GM23338 (cell line): ENCODE data around the gene ZMYND11. TPM values are rescaled to one million over a fixed set of nuclear protein-coding genes. Genes with fewer than 3 reads are reported as not detected.

Source experiments
- ATAC-seq: fragments of 200-7000 bp; cut with Tn5 transposase; 3 replicates; pipeline ENCODE4 v1.9.1; 2020
- DNase-seq: peaks from one replicate; pipeline ENCODE4 v3.0.0-alpha.2; 2015; ENCODE audit warnings: low spot score
- H2AFZ ChIP-seq: fragments of 200-600 bp; sonication (generic); 2 replicates; pipeline ENCODE4 v1.8.0; 2016; ENCODE audit warnings: antibody characterized with exemption, mild to moderate bottlenecking, moderate library complexity
- H3F3A ChIP-seq: fragments of 200-600 bp; sonication (generic); replicated peaks from 2 replicates; pipeline ENCODE4 v1.8.0; 2017; ENCODE audit warnings: antibody characterized with exemption, mixed run types, low read depth
- H3K27ac ChIP-seq: fragments of 200-600 bp; sonication (generic); 2 replicates; pipeline ENCODE4 v1.6.1; 2016; ENCODE audit warnings: low read depth
- H3K27me3 ChIP-seq: fragments of 200-600 bp; sonication (generic); 2 replicates; pipeline ENCODE4 v1.8.0; 2016; ENCODE audit warnings: mild to moderate bottlenecking, mixed run types, moderate library complexity; ENCODE audit not compliant: insufficient read depth
- H3K36me3 ChIP-seq: fragments of 200-600 bp; sonication (generic); 2 replicates; pipeline ENCODE4 v1.8.0; 2016; ENCODE audit warnings: mild to moderate bottlenecking; ENCODE audit not compliant: insufficient read depth
- H3K4me1 ChIP-seq: fragments of 200-600 bp; sonication (generic); 2 replicates; pipeline ENCODE4 v1.8.0; 2016; ENCODE audit warnings: mild to moderate bottlenecking, moderate library complexity; ENCODE audit not compliant: insufficient read depth
- H3K4me2 ChIP-seq: fragments of 200-600 bp; sonication (generic); 2 replicates; pipeline ENCODE4 v1.7.1; 2017; ENCODE audit warnings: mixed run types
- H3K4me3 ChIP-seq: fragments of 200-600 bp; sonication (generic); 2 replicates; pipeline ENCODE4 v1.6.1; 2016; ENCODE audit warnings: mixed run types
- H3K79me2 ChIP-seq: fragments of 200-600 bp; sonication (generic); replicated peaks from 2 replicates; pipeline ENCODE4 v1.8.0; 2017; ENCODE audit warnings: mild to moderate bottlenecking; ENCODE audit not compliant: insufficient read depth
- H3K9me2 ChIP-seq: fragments of 200-600 bp; sonication (generic); 2 replicates; pipeline ENCODE4 v1.8.0; 2017; ENCODE audit not compliant: insufficient read depth
- H4K20me1 ChIP-seq: fragments of 200-600 bp; sonication (generic); replicated peaks from 2 replicates; pipeline ENCODE4 v1.8.0; 2017; ENCODE audit warnings: mild to moderate bottlenecking; ENCODE audit not compliant: insufficient read depth
- H3K27ac Mint-ChIP-seq: 2 replicates; pipeline ENCODE4 v1.8.0; 2020; ENCODE audit warnings: inconsistent platforms, mild to moderate bottlenecking, moderate library complexity, mixed read lengths
- H3K27me3 Mint-ChIP-seq: 3 replicates; pipeline ENCODE4 v1.8.0; 2022; ENCODE audit warnings: low read depth, mild to moderate bottlenecking, moderate library complexity, mixed read lengths, inconsistent platforms; ENCODE audit not compliant: insufficient read depth, poor library complexity
- H3K36me3 Mint-ChIP-seq: 3 replicates; pipeline ENCODE4 v1.8.0; 2021; ENCODE audit warnings: low read depth, mild to moderate bottlenecking, inconsistent platforms, moderate library complexity, mixed read lengths
- H3K4me1 Mint-ChIP-seq: 3 replicates; pipeline ENCODE4 v1.8.0; 2020; ENCODE audit warnings: mild to moderate bottlenecking, inconsistent platforms, mixed read lengths
- H3K4me3 Mint-ChIP-seq: 3 replicates; pipeline ENCODE4 v1.8.0; 2021; ENCODE audit warnings: moderate library complexity, mild to moderate bottlenecking, inconsistent platforms, mixed read lengths
- H3K9me3 Mint-ChIP-seq: 3 replicates; pipeline ENCODE4 v1.8.0; 2020; ENCODE audit warnings: moderate library complexity, mild to moderate bottlenecking, inconsistent platforms, mixed read lengths
- CREB1 ChIP-seq: fragments of 250-450 bp; sonication (Bioruptor Pico); IDR thresholded peaks from 2 replicates; pipeline ENCODE4 v1.5.0; 2020; ENCODE audit warnings: low read depth, mild to moderate bottlenecking, moderate library complexity
- CTCF ChIP-seq, 2 experiments: fragments of 200-600 bp in 1 of 2; sonication (generic) in 1 of 2; conservative IDR thresholded peaks; 2 replicates each; pipeline versions ENCODE4 v1.5.1 to v1.6.1; 2016 to 2017; ENCODE audit warnings: antibody characterized with exemption in 2 of 2, low read depth in 2 of 2, mild to moderate bottlenecking in 2 of 2, moderate library complexity in 1 of 2
- EZH2 ChIP-seq: fragments of 200-600 bp; sonication (generic); IDR thresholded peaks from one replicate; pipeline ENCODE4 v1.8.0; 2017; ENCODE audit warnings: antibody characterized with exemption, mild to moderate bottlenecking, low read depth; ENCODE audit not compliant: unreplicated experiment
- EZH2phosphoT487 ChIP-seq: fragments of 200-600 bp; sonication (generic); IDR thresholded peaks from one replicate; pipeline ENCODE4 v1.8.1; 2018; ENCODE audit warnings: antibody characterized with exemption; ENCODE audit not compliant: unreplicated experiment
- JUNB ChIP-seq: IDR thresholded peaks from one replicate; pipeline ENCODE4 v1.6.1; 2016; ENCODE audit warnings: antibody characterized with exemption; ENCODE audit not compliant: unreplicated experiment
- NANOG ChIP-seq: IDR thresholded peaks from 2 replicates; pipeline ENCODE4 v1.6.1; 2016; ENCODE audit warnings: antibody characterized with exemption, borderline replicate concordance
- POLR2AphosphoS5 ChIP-seq: IDR thresholded peaks from 2 replicates; pipeline ENCODE4 v1.6.1; 2016; ENCODE audit warnings: antibody characterized with exemption, low read depth
- STAT1 ChIP-seq: IDR thresholded peaks from one replicate; pipeline ENCODE4 v1.6.1; 2016; ENCODE audit warnings: antibody characterized with exemption; ENCODE audit not compliant: unreplicated experiment
- ZNF114 ChIP-seq: fragments of 250-450 bp; sonication (Bioruptor Pico); IDR thresholded peaks from 2 replicates; pipeline ENCODE4 v1.5.0; 2020; ENCODE audit warnings: mild to moderate bottlenecking, moderate library complexity
- ZNF331 ChIP-seq: fragments of 250-450 bp; sonication (Bioruptor Pico); IDR thresholded peaks from 2 replicates; pipeline ENCODE4 v1.5.0; 2020; ENCODE audit warnings: low read depth, mild to moderate bottlenecking, moderate library complexity
- ZNF462 ChIP-seq: fragments of 250-450 bp; sonication (Bioruptor Pico); IDR thresholded peaks from 2 replicates; pipeline ENCODE4 v1.5.0; 2020; ENCODE audit warnings: mild to moderate bottlenecking, moderate library complexity
- polyA plus RNA-seq: library from polyadenylated mRNA; unstranded; fragments of >200 nt; fragmentation: Nextera tagmentation; extraction: Ambion mirVana; gene quantifications from 2 replicates; pipeline ENCODE4 v1.2.1, GENCODE V29; 2016
- total RNA-seq: library from RNA; depleted of rRNA; stranded (reverse); fragments of >200 nt; shearing (Covaris generic); gene quantifications from 2 replicates; pipeline ENCODE4 v1.2.3, GENCODE V29; 2014
- TF ChIP-seq, protein P1 (sequence below): IDR thresholded peaks from 2 replicates; pipeline ENCODE4 v1.6.1; 2016; ENCODE audit warnings: antibody characterized with exemption
- TF ChIP-seq, protein P2 (sequence below): IDR thresholded peaks from one replicate; pipeline ENCODE4 v1.6.1; 2018; ENCODE audit warnings: antibody characterized with exemption; ENCODE audit not compliant: unreplicated experiment

The ZMYND11 gene
- total and polyA plus RNA-seq, 2 experiments from 2014 or later: 8.9 to 16.9 TPM

DNA sequence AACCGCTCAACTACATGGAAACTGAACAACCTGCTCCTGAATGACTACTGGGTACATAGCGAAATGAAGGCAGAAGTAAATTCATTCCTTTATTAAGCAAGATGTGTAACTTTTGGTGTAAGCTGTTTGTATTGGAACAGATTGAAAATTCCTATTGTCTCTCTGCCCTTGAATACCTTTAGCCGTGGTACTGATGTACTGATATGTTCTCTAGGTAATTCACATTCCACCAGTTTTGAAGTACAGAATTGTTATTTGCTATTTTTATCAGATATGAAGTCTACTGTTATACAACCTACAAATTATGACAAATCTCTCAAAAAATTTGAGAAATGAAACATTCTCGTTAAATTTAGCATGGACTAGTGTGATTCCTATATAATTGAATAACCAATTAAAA, 17.7 kb downstream of the ZMYND11 start:
- H3K79me2 ChIP-seq: peaks cover 76% of the 10 kb centered on the region
- H3K36me3 Mint-ChIP-seq: peaks cover 23% of the 10 kb centered on the region
- no peaks in the 10 kb centered on the region for H3K4me1 Mint-ChIP-seq
- no peaks in the 10 kb centered on the region for H3K27me3 ChIP-seq
- TF ChIP-seq EZH2: no peak
- TF ChIP-seq, protein P1, sequence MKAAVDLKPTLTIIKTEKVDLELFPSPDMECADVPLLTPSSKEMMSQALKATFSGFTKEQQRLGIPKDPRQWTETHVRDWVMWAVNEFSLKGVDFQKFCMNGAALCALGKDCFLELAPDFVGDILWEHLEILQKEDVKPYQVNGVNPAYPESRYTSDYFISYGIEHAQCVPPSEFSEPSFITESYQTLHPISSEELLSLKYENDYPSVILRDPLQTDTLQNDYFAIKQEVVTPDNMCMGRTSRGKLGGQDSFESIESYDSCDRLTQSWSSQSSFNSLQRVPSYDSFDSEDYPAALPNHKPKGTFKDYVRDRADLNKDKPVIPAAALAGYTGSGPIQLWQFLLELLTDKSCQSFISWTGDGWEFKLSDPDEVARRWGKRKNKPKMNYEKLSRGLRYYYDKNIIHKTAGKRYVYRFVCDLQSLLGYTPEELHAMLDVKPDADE: no peak
- TF ChIP-seq JUNB: no peak
- TF ChIP-seq EZH2phosphoT487: no peak
- no peak for TF ChIP-seq CTCF (conservative IDR thresholded peaks at IDR 0.05; ENCODE audit: low read depth in 2 of 2)
- TF ChIP-seq STAT1: no peak
- TF ChIP-seq ZNF331 (CRISPR knock-in tag): no peak
- no peak for TF ChIP-seq ZNF462 (CRISPR knock-in tag)
- no peak for TF ChIP-seq ZNF114 (CRISPR knock-in tag)
- no peak for TF ChIP-seq NANOG
- no peak for TF ChIP-seq CREB1 (CRISPR knock-in tag)
- TF ChIP-seq, protein P2, sequence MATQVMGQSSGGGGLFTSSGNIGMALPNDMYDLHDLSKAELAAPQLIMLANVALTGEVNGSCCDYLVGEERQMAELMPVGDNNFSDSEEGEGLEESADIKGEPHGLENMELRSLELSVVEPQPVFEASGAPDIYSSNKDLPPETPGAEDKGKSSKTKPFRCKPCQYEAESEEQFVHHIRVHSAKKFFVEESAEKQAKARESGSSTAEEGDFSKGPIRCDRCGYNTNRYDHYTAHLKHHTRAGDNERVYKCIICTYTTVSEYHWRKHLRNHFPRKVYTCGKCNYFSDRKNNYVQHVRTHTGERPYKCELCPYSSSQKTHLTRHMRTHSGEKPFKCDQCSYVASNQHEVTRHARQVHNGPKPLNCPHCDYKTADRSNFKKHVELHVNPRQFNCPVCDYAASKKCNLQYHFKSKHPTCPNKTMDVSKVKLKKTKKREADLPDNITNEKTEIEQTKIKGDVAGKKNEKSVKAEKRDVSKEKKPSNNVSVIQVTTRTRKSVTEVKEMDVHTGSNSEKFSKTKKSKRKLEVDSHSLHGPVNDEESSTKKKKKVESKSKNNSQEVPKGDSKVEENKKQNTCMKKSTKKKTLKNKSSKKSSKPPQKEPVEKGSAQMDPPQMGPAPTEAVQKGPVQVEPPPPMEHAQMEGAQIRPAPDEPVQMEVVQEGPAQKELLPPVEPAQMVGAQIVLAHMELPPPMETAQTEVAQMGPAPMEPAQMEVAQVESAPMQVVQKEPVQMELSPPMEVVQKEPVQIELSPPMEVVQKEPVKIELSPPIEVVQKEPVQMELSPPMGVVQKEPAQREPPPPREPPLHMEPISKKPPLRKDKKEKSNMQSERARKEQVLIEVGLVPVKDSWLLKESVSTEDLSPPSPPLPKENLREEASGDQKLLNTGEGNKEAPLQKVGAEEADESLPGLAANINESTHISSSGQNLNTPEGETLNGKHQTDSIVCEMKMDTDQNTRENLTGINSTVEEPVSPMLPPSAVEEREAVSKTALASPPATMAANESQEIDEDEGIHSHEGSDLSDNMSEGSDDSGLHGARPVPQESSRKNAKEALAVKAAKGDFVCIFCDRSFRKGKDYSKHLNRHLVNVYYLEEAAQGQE: no peak
- no peak for TF ChIP-seq POLR2AphosphoS5
- H3K27ac ChIP-seq: no peak overlapping the region
- no peak overlapping the region for H3K4me2 ChIP-seq
- H3K36me3 ChIP-seq: peaks cover 7% of the 10 kb centered on the region; the same call in 1 of the 2 replicates
- H3K27me3 Mint-ChIP-seq: peaks cover 4% of the 10 kb centered on the region
- H3K9me2 ChIP-seq: no peaks in the 10 kb centered on the region
- DNase-seq (no peak), ATAC-seq (no peak)
- no peak overlapping the region for H3K4me3 Mint-ChIP-seq
- H3F3A ChIP-seq: no peaks in the 10 kb centered on the region
- H3K9me3 Mint-ChIP-seq: peaks cover 15% of the 10 kb centered on the region
- H3K27ac Mint-ChIP-seq: no peak overlapping the region
- no peak overlapping the region for H3K4me3 ChIP-seq
- H4K20me1 ChIP-seq: peaks cover 3% of the 10 kb centered on the region; the same call in 1 of the 2 replicates
- no peak overlapping the region for H2AFZ ChIP-seq
- no peaks in the 10 kb centered on the region for H3K4me1 ChIP-seq
